KOPT-K1 (cell line): ENCODE data around the gene ISL2.
A peak's percentile ranks its signal among the peaks of the same experiment; 100 is the strongest.
"Not testable (repeated sequence)": the region's sequence is repeated elsewhere in the genome, so short reads cannot be mapped to it uniquely, and the experiment has no call there.

ENCODE experiments used
- H3K27ac ChIP-seq: fragments of 200-600 bp; sonication (generic); 2 replicates; pipeline ENCODE4 v1.5.1; 2016; ENCODE audit warnings: antibody characterized with exemption, mild to moderate bottlenecking, low read depth, low read length; ENCODE audit not compliant: poor library complexity, severe bottlenecking
- H3K36me3 ChIP-seq: fragments of 200-600 bp; sonication (generic); 2 replicates; pipeline ENCODE4 v1.5.1; 2017; ENCODE audit warnings: antibody characterized with exemption, mild to moderate bottlenecking, low read length, moderate library complexity; ENCODE audit not compliant: insufficient read depth
- H3K9me3 ChIP-seq: fragments of 200-600 bp; sonication (generic); 2 replicates; pipeline ENCODE4 v1.5.1; 2017; ENCODE audit warnings: antibody characterized with exemption, low read length, mild to moderate bottlenecking; ENCODE audit not compliant: insufficient read depth, poor library complexity, severe bottlenecking

Gene ISL2

GRCh38 chr15:76336254-76337058 is at the start of gene ISL2:
Gene ISL2, plus strand, starts transcription at chr15:76336773. Its CDS starts 111 bp downstream, at chr15:76336884.
- Histone ChIP-seq H3K36me3 (peaks cover 1% of the 10 kb centered on the region; the same call in 1 of the 2 replicates), H3K27ac (peak within 1 kb of the TSS; percentile 66), H3K9me3 (no peaks in the 10 kb centered on the region)

- Histone ChIP-seq H3K36me3 (peaks cover 20% of the 10 kb centered on the region), H3K9me3 (no peaks in the 10 kb centered on the region), H3K27ac (no peak overlapping the region)
These were observed 47.0 kb upstream of the ISL2 start for GRCh38 chr15:76289582-76289981.

GRCh38 chr15:76293361-76293760 is 43.2 kb upstream of the ISL2 start:
- Histone ChIP-seq H3K36me3 (peaks cover 3% of the 10 kb centered on the region; the same call in 1 of the 2 replicates), H3K27ac (no peak overlapping the region), H3K9me3 (no peaks in the 10 kb centered on the region)

GRCh38 chr15:76294463-76294862 is 42.1 kb upstream of the ISL2 start:
- H3K36me3 ChIP-seq, H3K9me3 ChIP-seq, H3K27ac ChIP-seq: not testable (repeated sequence)

GRCh38 chr15:76296849-76297248 is 39.7 kb upstream of the ISL2 start:
- no peak overlapping the region for H3K27ac ChIP-seq
- H3K9me3 ChIP-seq = no peaks in the 10 kb centered on the region
- no peaks in the 10 kb centered on the region; the same call in 1 of the 2 replicates for H3K36me3 ChIP-seq

GRCh38 chr15:76297951-76298350 is 38.6 kb upstream of the ISL2 start:
- H3K9me3 ChIP-seq, H3K36me3 ChIP-seq, H3K27ac ChIP-seq: not testable (repeated sequence)

GRCh38 chr15:76298986-76299385 is 37.6 kb upstream of the ISL2 start:
- Histone ChIP-seq H3K36me3 (no peaks in the 10 kb centered on the region; the same call in 1 of the 2 replicates), H3K27ac (no peak overlapping the region), H3K9me3 (no peaks in the 10 kb centered on the region)

- Histone ChIP-seq H3K27ac (no peak overlapping the region), H3K9me3 (no peaks in the 10 kb centered on the region), H3K36me3 (no peaks in the 10 kb centered on the region; the same call in 1 of the 2 replicates)
These were observed 36.8 kb upstream of the ISL2 start for GRCh38 chr15:76299786-76300185.

GRCh38 chr15:76303909-76304308 is 32.7 kb upstream of the ISL2 start:
- Histone ChIP-seq H3K36me3 (no peaks in the 10 kb centered on the region; the same call in 1 of the 2 replicates), H3K9me3 (no peaks in the 10 kb centered on the region), H3K27ac (no peak overlapping the region)

GRCh38 chr15:76309601-76310330 is 26.8 kb upstream of the ISL2 start:
- no peak overlapping the region for H3K27ac ChIP-seq
- no peaks in the 10 kb centered on the region for H3K9me3 ChIP-seq
- H3K36me3 ChIP-seq = no peaks in the 10 kb centered on the region; the same call in 1 of the 2 replicates

- Histone ChIP-seq H3K36me3 (no peaks in the 10 kb centered on the region; the same call in 1 of the 2 replicates), H3K9me3 (no peaks in the 10 kb centered on the region), H3K27ac (peak overlapping the region; percentile 79)
These were observed 26.0 kb upstream of the ISL2 start for GRCh38 chr15:76310475-76311099.

GRCh38 chr15:76311100-76311953 is 25.2 kb upstream of the ISL2 start, which contains the start of gene ETFA:
Gene ETFA, minus strand, starts transcription at chr15:76311469. Its CDS starts 81 bp downstream, at chr15:76311388.
- no peaks in the 10 kb centered on the region for H3K9me3 ChIP-seq
- H3K27ac ChIP-seq = peak within 1 kb of the TSS; percentile 79
- no peaks in the 10 kb centered on the region; the same call in 1 of the 2 replicates for H3K36me3 ChIP-seq

- H3K9me3 ChIP-seq = no peaks in the 10 kb centered on the region
- no peak overlapping the region for H3K27ac ChIP-seq
- H3K36me3 ChIP-seq = no peaks in the 10 kb centered on the region; the same call in 1 of the 2 replicates
These were observed 23.9 kb upstream of the ISL2 start for GRCh38 chr15:76312540-76313174.

- not testable (repeated sequence) for H3K9me3 ChIP-seq, H3K27ac ChIP-seq, H3K36me3 ChIP-seq
These were observed 23.4 kb upstream of the ISL2 start for GRCh38 chr15:76313175-76313567.
